Measurements from ENCODE around the gene HELZ. TPM values are rescaled to one million over a fixed set of nuclear protein-coding genes. Genes with fewer than 3 reads are reported as not detected.
"Not testable (repeated sequence)": the region's sequence is repeated elsewhere in the genome, so short reads cannot be mapped to it uniquely, and the experiment has no call there.

The HELZ gene
- total and polyA plus RNA-seq, 8 donors, result 27.2 to 64.6 (median 37.3) TPM

GRCh38 chr17:67290244-67290643 is 45.2 kb upstream of the HELZ start:
- DNase-seq (no peak), ATAC-seq (no peak)
- Histone ChIP-seq H3K4me3 (no peak overlapping the region), H3K27ac (peak overlapping the region in 1 of 2 donors; percentile 1), H3K4me1 (peaks cover 3 to 10% of the 10 kb centered on the region in 2 donors), H3K27me3 (no peaks in the 10 kb centered on the region), H3K36me3 (no peaks in the 10 kb centered on the region), H3K9me3 (no peaks in the 10 kb centered on the region)
- intact Hi-C loops (cut with DNase I), result no loop called here
- TF ChIP-seq, protein P1, sequence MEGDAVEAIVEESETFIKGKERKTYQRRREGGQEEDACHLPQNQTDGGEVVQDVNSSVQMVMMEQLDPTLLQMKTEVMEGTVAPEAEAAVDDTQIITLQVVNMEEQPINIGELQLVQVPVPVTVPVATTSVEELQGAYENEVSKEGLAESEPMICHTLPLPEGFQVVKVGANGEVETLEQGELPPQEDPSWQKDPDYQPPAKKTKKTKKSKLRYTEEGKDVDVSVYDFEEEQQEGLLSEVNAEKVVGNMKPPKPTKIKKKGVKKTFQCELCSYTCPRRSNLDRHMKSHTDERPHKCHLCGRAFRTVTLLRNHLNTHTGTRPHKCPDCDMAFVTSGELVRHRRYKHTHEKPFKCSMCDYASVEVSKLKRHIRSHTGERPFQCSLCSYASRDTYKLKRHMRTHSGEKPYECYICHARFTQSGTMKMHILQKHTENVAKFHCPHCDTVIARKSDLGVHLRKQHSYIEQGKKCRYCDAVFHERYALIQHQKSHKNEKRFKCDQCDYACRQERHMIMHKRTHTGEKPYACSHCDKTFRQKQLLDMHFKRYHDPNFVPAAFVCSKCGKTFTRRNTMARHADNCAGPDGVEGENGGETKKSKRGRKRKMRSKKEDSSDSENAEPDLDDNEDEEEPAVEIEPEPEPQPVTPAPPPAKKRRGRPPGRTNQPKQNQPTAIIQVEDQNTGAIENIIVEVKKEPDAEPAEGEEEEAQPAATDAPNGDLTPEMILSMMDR (IDR thresholded peaks at IDR 0.05), result no peak

GRCh38 chr17:67289181-67289876 is 44.3 kb upstream of the HELZ start:
- Histone ChIP-seq H3K9me3 (no peaks in the 10 kb centered on the region), H3K4me3 (no peak overlapping the region), H3K4me1 (peaks cover 3 to 10% of the 10 kb centered on the region in 2 donors), H3K27ac (no peak overlapping the region), H3K36me3 (no peaks in the 10 kb centered on the region), H3K27me3 (no peaks in the 10 kb centered on the region)
- ATAC-seq (peak; percentile 57), DNase-seq (peak in 3 of 4 donors; percentile 66 to 90 (median 86))
- TF ChIP-seq, protein P1 (IDR thresholded peaks at IDR 0.05), result no peak
- intact Hi-C loops (cut with DNase I), result no loop called here

GRCh38 chr17:67286826-67287225 is 41.8 kb upstream of the HELZ start:
- DNase-seq; H3K36me3 ChIP-seq; H3K27me3 ChIP-seq; H3K9me3 ChIP-seq; H3K4me3 ChIP-seq; intact Hi-C loops (cut with DNase I); ATAC-seq; H3K27ac ChIP-seq; H3K4me1 ChIP-seq: not testable (repeated sequence)

GRCh38 chr17:67285360-67285759 is 40.4 kb upstream of the HELZ start:
- TF ChIP-seq, protein P1 (IDR thresholded peaks at IDR 0.05), result no peak
- Histone ChIP-seq H3K27me3 (no peaks in the 10 kb centered on the region), H3K4me3 (no peak overlapping the region), H3K4me1 (peaks cover 0 to 10% of the 10 kb centered on the region in 2 donors), H3K27ac (no peak overlapping the region), H3K9me3 (no peaks in the 10 kb centered on the region), H3K36me3 (no peaks in the 10 kb centered on the region)
- ATAC-seq (no peak), DNase-seq (no peak)
- intact Hi-C loops (cut with DNase I), result no loop called here

DNA sequence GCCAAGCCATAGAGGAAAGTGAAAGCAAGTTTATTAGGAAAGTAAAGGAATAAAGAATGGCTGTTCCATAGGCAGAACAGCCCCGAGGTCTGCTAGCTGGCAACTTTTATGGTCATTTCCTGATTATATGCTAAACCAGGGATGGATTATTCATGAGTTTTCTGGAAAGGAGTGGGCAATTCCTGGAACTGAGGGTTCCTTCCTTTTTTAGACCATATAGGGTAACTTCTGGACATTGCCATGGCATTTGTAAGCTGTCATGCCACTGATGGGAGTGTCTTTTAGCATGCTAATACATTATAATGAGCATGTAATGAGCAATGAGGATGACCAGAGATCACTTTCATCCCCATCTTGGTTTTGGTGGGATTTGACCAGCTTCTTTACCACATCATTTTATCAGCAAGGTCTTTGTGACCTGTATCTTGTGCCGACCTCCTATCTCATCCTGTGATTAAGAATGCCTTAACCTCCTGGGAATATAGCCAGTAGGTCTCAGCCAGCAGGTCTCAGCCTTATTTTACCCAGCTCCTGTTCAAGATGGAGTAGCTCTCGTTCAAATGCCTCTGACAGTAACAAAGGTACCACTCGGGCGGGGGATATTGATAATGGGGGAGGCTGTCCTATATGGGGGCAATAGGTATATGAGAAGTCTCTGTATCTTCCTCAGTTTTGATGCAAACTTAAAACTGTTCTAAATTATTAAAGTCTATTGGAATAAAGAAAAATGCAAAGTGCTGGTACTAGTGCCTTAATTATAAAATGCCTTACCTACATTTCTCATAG is 38.9 kb upstream of the HELZ start:
- TF ChIP-seq, protein P1 (IDR thresholded peaks at IDR 0.05), result no peak
- Histone ChIP-seq H3K36me3 (no peaks in the 10 kb centered on the region), H3K9me3 (no peaks in the 10 kb centered on the region), H3K4me3 (no peak overlapping the region), H3K27ac (no peak overlapping the region), H3K27me3 (no peaks in the 10 kb centered on the region), H3K4me1 (peaks cover 0 to 1% of the 10 kb centered on the region in 2 donors)
- DNase-seq (no peak), ATAC-seq (no peak)
- intact Hi-C loops (cut with DNase I), result no loop called here

All from left lung (tissue), 10 donors.